Neural cell (in vitro differentiated cells): Measurements from ENCODE around the gene ENTPD1. TPM values are rescaled to one million over a fixed set of nuclear protein-coding genes. Genes with fewer than 3 reads are reported as not detected.

Experiments used
- H2AFZ ChIP-seq: fragments of 200-600, 300-800 bp; sonication (generic), shearing (Covaris generic); 2 replicates; pipeline ENCODE4 v1.6.0; 2014; ENCODE audit warnings: low read depth, mild to moderate bottlenecking, antibody characterized with exemption, low read length, moderate library complexity
- H3F3A ChIP-seq: fragments of 200-600 bp; shearing (Covaris generic); 2 replicates; pipeline ENCODE4 v1.6.1; 2016; ENCODE audit warnings: mild to moderate bottlenecking, moderate library complexity, mixed read lengths, antibody characterized with exemption, low read length; ENCODE audit not compliant: insufficient read depth, poor library complexity, severe bottlenecking
- H3K27ac ChIP-seq: fragments of 200-600, 300-800 bp; sonication (generic), shearing (Covaris generic); 2 replicates; pipeline ENCODE4 v1.5.1; 2014; ENCODE audit warnings: mild to moderate bottlenecking, low read length, moderate library complexity
- H3K27me3 ChIP-seq: fragments of 300-800, 200-600 bp; sonication (generic), shearing (Covaris generic); 2 replicates; pipeline ENCODE4 v1.6.0; 2014; ENCODE audit warnings: mild to moderate bottlenecking, low read depth, low read length, moderate library complexity; ENCODE audit not compliant: insufficient read depth
- H3K36me3 ChIP-seq: fragments of 300-800, 200-600 bp; sonication (generic), shearing (Covaris generic); 2 replicates; pipeline ENCODE4 v1.5.1; 2014; ENCODE audit warnings: mild to moderate bottlenecking, antibody characterized with exemption, low read length, moderate library complexity; ENCODE audit not compliant: insufficient read depth
- H3K4me2 ChIP-seq: fragments of 300-800, 200-600 bp; sonication (generic), shearing (Covaris generic); 2 replicates; pipeline ENCODE4 v1.6.0; 2014; ENCODE audit warnings: mild to moderate bottlenecking, low read length
- H3K4me3 ChIP-seq: fragments of 300-800, 200-600 bp; sonication (generic), shearing (Covaris generic); 2 replicates; pipeline ENCODE4 v1.5.1; 2014; ENCODE audit warnings: mild to moderate bottlenecking, low read length, moderate library complexity
- H3K79me2 ChIP-seq: fragments of 200-600 bp; shearing (Covaris generic); replicated peaks from 2 replicates; pipeline ENCODE4 v1.6.0; 2014; ENCODE audit warnings: mild to moderate bottlenecking, low read length, moderate library complexity; ENCODE audit not compliant: insufficient read depth
- H3K9ac ChIP-seq: fragments of 300-800, 200-600 bp; sonication (generic), shearing (Covaris generic); 2 replicates; pipeline ENCODE4 v1.6.1; 2016; ENCODE audit warnings: mild to moderate bottlenecking, low read length, mixed read lengths
- H3K9me2 ChIP-seq: fragments of 200-600 bp; shearing (Covaris generic); 2 replicates; pipeline ENCODE4 v1.6.1; 2016; ENCODE audit warnings: mild to moderate bottlenecking, low read length, mixed read lengths; ENCODE audit not compliant: insufficient read depth
- H3K9me3 ChIP-seq: fragments of 200-600, 300-800 bp; sonication (generic), shearing (Covaris generic); 2 replicates; pipeline ENCODE4 v1.6.1; 2016; ENCODE audit warnings: mild to moderate bottlenecking, mixed run types, low read length, moderate library complexity, mixed read lengths
- H4K20me1 ChIP-seq: fragments of 200-600 bp; shearing (Covaris generic); 2 replicates; pipeline ENCODE4 v1.6.1; 2016; ENCODE audit warnings: mild to moderate bottlenecking, mixed run types; ENCODE audit not compliant: insufficient read depth
- EP300 ChIP-seq: fragments of 450-650 bp; conservative IDR thresholded peaks from 2 replicates; pipeline ENCODE4 v1.6.1; 2014; ENCODE audit warnings: antibody characterized with exemption, mild to moderate bottlenecking, moderate library complexity; ENCODE audit not compliant: poor library complexity, severe bottlenecking
- EZH2 ChIP-seq: fragments of 200-600, 300-800 bp; shearing (Covaris generic), sonication (generic); IDR thresholded peaks from 2 replicates; pipeline ENCODE4 v1.6.1; 2014; ENCODE audit warnings: antibody characterized with exemption, low read length, borderline replicate concordance, mild to moderate bottlenecking; ENCODE audit not compliant: insufficient read depth, poor library complexity, severe bottlenecking
- MXI1 ChIP-seq: fragments of 450-650 bp; conservative IDR thresholded peaks from 2 replicates; pipeline ENCODE4 v1.6.1; 2014; ENCODE audit warnings: antibody characterized with exemption, mild to moderate bottlenecking; ENCODE audit not compliant: poor library complexity, severe bottlenecking
- POLR2AphosphoS5 ChIP-seq: IDR thresholded peaks from 2 replicates; pipeline ENCODE4 v1.6.1; 2012
- RAD21 ChIP-seq: fragments of 450-650 bp; conservative IDR thresholded peaks from 2 replicates; pipeline ENCODE4 v1.6.1; 2014; ENCODE audit warnings: antibody characterized with exemption, mild to moderate bottlenecking, moderate library complexity
- SMC3 ChIP-seq: fragments of 450-650 bp; conservative IDR thresholded peaks from 2 replicates; pipeline ENCODE4 v1.6.1; 2014; ENCODE audit warnings: antibody characterized with exemption, mild to moderate bottlenecking, moderate library complexity; ENCODE audit not compliant: poor library complexity
- TAF1 ChIP-seq: IDR thresholded peaks from 2 replicates; pipeline ENCODE4 v1.6.1; 2012; ENCODE audit warnings: low read depth
- polyA plus RNA-seq: library from polyadenylated mRNA; depleted of rRNA; stranded (reverse); fragments of >200 nt; gene quantifications from 2 replicates; pipeline ENCODE4 v1.2.3, GENCODE V29; 2014
- TF ChIP-seq, protein P1 (sequence below): IDR thresholded peaks from 2 replicates; pipeline ENCODE4 v1.6.1; 2012; ENCODE audit warnings: borderline replicate concordance
- TF ChIP-seq, protein P2 (sequence below): fragments of 450-650 bp; IDR thresholded peaks from 2 replicates; pipeline ENCODE4 v1.5.1; 2014; ENCODE audit warnings: antibody characterized with exemption, mild to moderate bottlenecking, moderate library complexity; ENCODE audit not compliant: poor library complexity, severe bottlenecking

The ENTPD1 gene
- polyA plus RNA-seq, 1 donor from 2014 or later = 0.57 TPM

GRCh38 chr10:95831076-95831475, 75.1 kb downstream of the ENTPD1 start:
- H3K27ac ChIP-seq = no peak overlapping the region
- H3K36me3 ChIP-seq = no peaks in the 10 kb centered on the region
- no peaks in the 10 kb centered on the region for H3K9me2 ChIP-seq
- no peak overlapping the region for H3K9ac ChIP-seq
- H2AFZ ChIP-seq = no peak overlapping the region
- H3K4me2 ChIP-seq = no peak overlapping the region
- H3F3A ChIP-seq = no peaks in the 10 kb centered on the region
- H4K20me1 ChIP-seq = no peaks in the 10 kb centered on the region
- TF ChIP-seq EZH2 (no peak), EP300 (no peak), POLR2AphosphoS5 (no peak), RAD21 (no peak)
- TF ChIP-seq, protein P1, sequence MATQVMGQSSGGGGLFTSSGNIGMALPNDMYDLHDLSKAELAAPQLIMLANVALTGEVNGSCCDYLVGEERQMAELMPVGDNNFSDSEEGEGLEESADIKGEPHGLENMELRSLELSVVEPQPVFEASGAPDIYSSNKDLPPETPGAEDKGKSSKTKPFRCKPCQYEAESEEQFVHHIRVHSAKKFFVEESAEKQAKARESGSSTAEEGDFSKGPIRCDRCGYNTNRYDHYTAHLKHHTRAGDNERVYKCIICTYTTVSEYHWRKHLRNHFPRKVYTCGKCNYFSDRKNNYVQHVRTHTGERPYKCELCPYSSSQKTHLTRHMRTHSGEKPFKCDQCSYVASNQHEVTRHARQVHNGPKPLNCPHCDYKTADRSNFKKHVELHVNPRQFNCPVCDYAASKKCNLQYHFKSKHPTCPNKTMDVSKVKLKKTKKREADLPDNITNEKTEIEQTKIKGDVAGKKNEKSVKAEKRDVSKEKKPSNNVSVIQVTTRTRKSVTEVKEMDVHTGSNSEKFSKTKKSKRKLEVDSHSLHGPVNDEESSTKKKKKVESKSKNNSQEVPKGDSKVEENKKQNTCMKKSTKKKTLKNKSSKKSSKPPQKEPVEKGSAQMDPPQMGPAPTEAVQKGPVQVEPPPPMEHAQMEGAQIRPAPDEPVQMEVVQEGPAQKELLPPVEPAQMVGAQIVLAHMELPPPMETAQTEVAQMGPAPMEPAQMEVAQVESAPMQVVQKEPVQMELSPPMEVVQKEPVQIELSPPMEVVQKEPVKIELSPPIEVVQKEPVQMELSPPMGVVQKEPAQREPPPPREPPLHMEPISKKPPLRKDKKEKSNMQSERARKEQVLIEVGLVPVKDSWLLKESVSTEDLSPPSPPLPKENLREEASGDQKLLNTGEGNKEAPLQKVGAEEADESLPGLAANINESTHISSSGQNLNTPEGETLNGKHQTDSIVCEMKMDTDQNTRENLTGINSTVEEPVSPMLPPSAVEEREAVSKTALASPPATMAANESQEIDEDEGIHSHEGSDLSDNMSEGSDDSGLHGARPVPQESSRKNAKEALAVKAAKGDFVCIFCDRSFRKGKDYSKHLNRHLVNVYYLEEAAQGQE = no peak
- TF ChIP-seq, protein P2, sequence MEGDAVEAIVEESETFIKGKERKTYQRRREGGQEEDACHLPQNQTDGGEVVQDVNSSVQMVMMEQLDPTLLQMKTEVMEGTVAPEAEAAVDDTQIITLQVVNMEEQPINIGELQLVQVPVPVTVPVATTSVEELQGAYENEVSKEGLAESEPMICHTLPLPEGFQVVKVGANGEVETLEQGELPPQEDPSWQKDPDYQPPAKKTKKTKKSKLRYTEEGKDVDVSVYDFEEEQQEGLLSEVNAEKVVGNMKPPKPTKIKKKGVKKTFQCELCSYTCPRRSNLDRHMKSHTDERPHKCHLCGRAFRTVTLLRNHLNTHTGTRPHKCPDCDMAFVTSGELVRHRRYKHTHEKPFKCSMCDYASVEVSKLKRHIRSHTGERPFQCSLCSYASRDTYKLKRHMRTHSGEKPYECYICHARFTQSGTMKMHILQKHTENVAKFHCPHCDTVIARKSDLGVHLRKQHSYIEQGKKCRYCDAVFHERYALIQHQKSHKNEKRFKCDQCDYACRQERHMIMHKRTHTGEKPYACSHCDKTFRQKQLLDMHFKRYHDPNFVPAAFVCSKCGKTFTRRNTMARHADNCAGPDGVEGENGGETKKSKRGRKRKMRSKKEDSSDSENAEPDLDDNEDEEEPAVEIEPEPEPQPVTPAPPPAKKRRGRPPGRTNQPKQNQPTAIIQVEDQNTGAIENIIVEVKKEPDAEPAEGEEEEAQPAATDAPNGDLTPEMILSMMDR = no peak
- H3K9me3 ChIP-seq = no peaks in the 10 kb centered on the region
- no peak overlapping the region for H3K4me3 ChIP-seq
- no peaks in the 10 kb centered on the region for H3K79me2 ChIP-seq
- no peaks in the 10 kb centered on the region for H3K27me3 ChIP-seq

DNA sequence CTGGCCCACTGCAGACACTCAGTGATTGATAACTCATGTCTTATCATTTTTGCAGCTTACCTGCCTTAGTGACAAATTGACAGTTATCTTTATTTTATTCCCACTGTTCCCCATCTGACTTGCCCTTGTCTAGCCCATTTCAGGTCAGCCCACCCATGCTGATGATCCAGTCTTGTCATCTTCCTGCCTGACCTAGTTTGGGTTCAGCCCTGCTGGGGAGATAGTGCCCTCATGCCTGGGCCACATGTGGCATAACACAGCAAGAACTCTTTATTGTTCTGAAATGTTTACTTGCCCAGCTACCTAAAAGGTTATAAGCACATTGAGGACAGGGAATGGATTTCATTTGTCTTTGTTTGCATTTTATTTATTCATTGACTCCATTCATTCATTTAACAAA, 75.6 kb downstream of the ENTPD1 start:
- Histone ChIP-seq H3K4me3 (no peak overlapping the region), H3F3A (no peaks in the 10 kb centered on the region), H2AFZ (no peak overlapping the region), H3K79me2 (no peaks in the 10 kb centered on the region), H3K27ac (no peak overlapping the region), H3K4me2 (no peak overlapping the region), H3K9me2 (no peaks in the 10 kb centered on the region), H3K9ac (no peak overlapping the region), H4K20me1 (no peaks in the 10 kb centered on the region), H3K36me3 (no peaks in the 10 kb centered on the region), H3K27me3 (no peaks in the 10 kb centered on the region), H3K9me3 (no peaks in the 10 kb centered on the region)
- TF ChIP-seq SMC3 = no peak
- TF ChIP-seq POLR2AphosphoS5 = no peak
- TF ChIP-seq MXI1 = no peak
- no peak for TF ChIP-seq RAD21
- TF ChIP-seq EZH2 = no peak
- TF ChIP-seq, protein P2 = no peak
- no peak for TF ChIP-seq EP300
- TF ChIP-seq TAF1 = no peak
- TF ChIP-seq, protein P1 = no peak
